CD14-positive monocyte (primary cell): Measurements from ENCODE around the gene CDH4. TPM values are rescaled to one million over a fixed set of nuclear protein-coding genes. Genes with fewer than 3 reads are reported as not detected.

Source experiments
- DNase-seq, 3 donors: peaks; one replicate each; pipeline ENCODE4 v3.0.0-alpha.2; 2011 to 2022
- H2AFZ ChIP-seq: 2 replicates; pipeline ENCODE4 v1.6.0; 2012; ENCODE audit warnings: mild to moderate bottlenecking, low read depth, low read length, inconsistent platforms; ENCODE audit not compliant: insufficient read depth, poor library complexity, severe bottlenecking
- H3K27ac ChIP-seq, 2 donors: 1 replicate in 1 of 2; 2 replicates in 1 of 2; pipeline ENCODE4 v1.5.1; 2012 to 2013; ENCODE audit warnings: low read length in 2 of 2, control low read depth in 1 of 2, inconsistent platforms in 1 of 2, low read depth in 1 of 2, mild to moderate bottlenecking in 1 of 2
- H3K27me3 ChIP-seq, 2 donors: one replicate each; pipeline versions ENCODE4 v1.6.0 to v1.6.1; 2011 to 2013; ENCODE audit warnings: low read length in 2 of 2; ENCODE audit not compliant: control insufficient read depth in 2 of 2, insufficient read depth in 2 of 2
- H3K36me3 ChIP-seq, 2 donors: replicated peaks in 1 of 2; 1 replicate in 1 of 2; 2 replicates in 1 of 2; pipeline versions ENCODE4 v1.5.1 to v1.6.1; 2012 to 2013; ENCODE audit warnings: low read length in 2 of 2, control low read depth in 1 of 2, inconsistent platforms in 1 of 2, mild to moderate bottlenecking in 1 of 2; ENCODE audit not compliant: insufficient read depth in 2 of 2, control insufficient read depth in 1 of 2
- H3K4me1 ChIP-seq, 2 donors: 1 replicate in 1 of 2; 2 replicates in 1 of 2; pipeline versions ENCODE4 v1.5.1 to v1.6.1; 2012 to 2013; ENCODE audit warnings: low read length in 2 of 2, control low read depth in 1 of 2, inconsistent platforms in 1 of 2, mild to moderate bottlenecking in 1 of 2, moderate library complexity in 1 of 2; ENCODE audit not compliant: insufficient read depth in 2 of 2, control insufficient read depth in 1 of 2
- H3K4me2 ChIP-seq: replicated peaks from 2 replicates; pipeline ENCODE3; 2012; ENCODE audit warnings: low read length, moderate library complexity, mild to moderate bottlenecking; ENCODE audit not compliant: poor library complexity, severe bottlenecking; ENCODE audit errors: extremely low read depth
- H3K4me3 ChIP-seq, 3 experiments: fragments of 200-600 bp in 1 of 3; sonication (generic) in 1 of 3; replicated peaks in 1 of 3; 1 replicate in 2 of 3; 2 replicates in 1 of 3; pipeline ENCODE4 v1.5.1; 2011 to 2013; ENCODE audit warnings: low read length in 3 of 3, mild to moderate bottlenecking in 3 of 3, control low read depth in 2 of 3, low read depth in 2 of 3, inconsistent platforms in 1 of 3, moderate library complexity in 1 of 3
- H3K79me2 ChIP-seq: 2 replicates; pipeline ENCODE4 v1.6.0; 2012; ENCODE audit warnings: mild to moderate bottlenecking, control low read depth, inconsistent platforms, low read length, moderate library complexity; ENCODE audit not compliant: insufficient read depth
- H3K9ac ChIP-seq: 2 replicates; pipeline ENCODE4 v1.6.0; 2017; ENCODE audit warnings: low read length, mild to moderate bottlenecking; ENCODE audit not compliant: insufficient read depth, poor library complexity, severe bottlenecking
- H3K9me3 ChIP-seq, 2 donors: replicated peaks in 1 of 2; 1 replicate in 1 of 2; 2 replicates in 1 of 2; pipeline versions ENCODE4 v1.5.1 to v1.6.1; 2012 to 2013; ENCODE audit warnings: low read length in 2 of 2, control low read depth in 1 of 2; ENCODE audit not compliant: control insufficient read depth in 1 of 2, insufficient read depth in 1 of 2
- H4K20me1 ChIP-seq: 2 replicates; pipeline ENCODE4 v1.6.0; 2012; ENCODE audit warnings: mild to moderate bottlenecking, low read length, control low read depth, moderate library complexity; ENCODE audit not compliant: insufficient read depth
- H3K27ac Mint-ChIP-seq, 7 donors: one replicate each; pipeline ENCODE4 v1.8.0; 2020; ENCODE audit warnings: mild to moderate bottlenecking in 7 of 7, mixed read lengths in 7 of 7, moderate library complexity in 6 of 7, inconsistent platforms in 2 of 7
- H3K27me3 Mint-ChIP-seq, 3 donors: one replicate each; pipeline ENCODE4 v1.8.0; 2021 to 2022; ENCODE audit warnings: low read depth in 3 of 3, mild to moderate bottlenecking in 3 of 3, mixed read lengths in 3 of 3, moderate library complexity in 3 of 3, inconsistent platforms in 1 of 3
- H3K36me3 Mint-ChIP-seq, 2 donors: one replicate each; pipeline ENCODE4 v1.8.0; 2020; ENCODE audit warnings: mixed read lengths in 2 of 2, inconsistent platforms in 1 of 2, mild to moderate bottlenecking in 1 of 2
- H3K4me1 Mint-ChIP-seq: one replicate; pipeline ENCODE4 v1.8.0; 2020; ENCODE audit warnings: mild to moderate bottlenecking, mixed read lengths
- H3K4me3 Mint-ChIP-seq, 2 donors: one replicate each; pipeline ENCODE4 v1.8.0; 2020; ENCODE audit warnings: mild to moderate bottlenecking in 2 of 2, mixed read lengths in 2 of 2, moderate library complexity in 1 of 2
- H3K9me3 Mint-ChIP-seq, 7 donors: one replicate each; pipeline ENCODE4 v1.8.0; 2020 to 2022; ENCODE audit warnings: mixed read lengths in 7 of 7, mild to moderate bottlenecking in 6 of 7, moderate library complexity in 6 of 7, inconsistent platforms in 2 of 7
- CTCF ChIP-seq: fragments of 200-600 bp; IDR thresholded peaks from one replicate; pipeline ENCODE4 v1.8.0; 2022; ENCODE audit warnings: antibody characterized with exemption, mild to moderate bottlenecking
- WGBS: methylation state at CpG from one replicate; pipeline ENCODE4 v1.1.5; 2013; ENCODE audit warnings: missing lambda C conversion rate; ENCODE audit not compliant: insufficient coverage; 5-methylcytosine and 5-hydroxymethylcytosine counted together
- intact Hi-C, 2 donors: fragments of 100-400 bp; cut with micrococcal nuclease; formaldehyde crosslinking; loops; one replicate each; pipeline versions ENCODE4 v1.15.0 to v1.15.1; 2023
- polyA plus RNA-seq, 3 donors: library from polyadenylated mRNA; depleted of rRNA in 1 of 3; unstranded in 2 of 3; stranded (reverse) in 1 of 3; fragments of 300-500 nt in 2 of 3; fragments of >200 nt in 1 of 3; fragmentation: Illumina TruSeq in 2 of 3; gene quantifications; 1 replicate in 2 of 3; 2 replicates in 1 of 3; pipeline ENCODE4 v1.2.3, GENCODE V29; 2012 to 2021

Gene CDH4
- polyA plus RNA-seq, 3 donors: not detected

DNA sequence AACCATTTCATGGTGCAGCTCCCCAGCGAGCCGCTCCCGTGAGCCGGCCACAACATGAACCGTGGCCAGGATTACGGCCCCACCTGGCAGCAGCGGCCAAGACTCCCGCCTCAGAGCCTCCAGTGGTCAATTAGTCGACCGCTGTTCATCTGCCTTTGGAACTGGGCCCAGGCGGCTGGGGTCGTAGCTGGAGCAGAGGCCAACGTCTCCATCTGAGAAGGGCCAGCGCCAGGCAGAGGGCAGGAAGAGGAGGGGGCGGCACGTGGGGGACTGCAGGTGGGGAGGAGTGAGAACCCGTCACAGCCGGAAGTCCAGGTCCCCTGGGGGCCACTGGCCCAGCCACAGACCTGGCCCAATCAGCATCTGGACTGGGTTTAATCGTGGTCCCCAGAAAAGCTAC, 629.4 kb downstream of the CDH4 start:
- no peak overlapping the region for H3K27ac Mint-ChIP-seq
- no peaks in the 10 kb centered on the region for H3K4me1 Mint-ChIP-seq
- Histone ChIP-seq H3K79me2 (no peaks in the 10 kb centered on the region), H3K27ac (no peak overlapping the region), H4K20me1 (no peaks in the 10 kb centered on the region), H2AFZ (no peak overlapping the region), H3K27me3 (no peaks in the 10 kb centered on the region), H3K4me2 (no peak overlapping the region), H3K4me3 (no peak overlapping the region), H3K9ac (no peak overlapping the region), H3K9me3 (peaks cover 0 to 73% of the 10 kb centered on the region in 2 donors), H3K4me1 (no peaks in the 10 kb centered on the region), H3K36me3 (no peaks in the 10 kb centered on the region)
- intact Hi-C loops: no loop called here
- H3K9me3 Mint-ChIP-seq: peaks cover 0 to 52% (median 23%) of the 10 kb centered on the region in 7 donors
- H3K36me3 Mint-ChIP-seq: no peaks in the 10 kb centered on the region
- peaks cover 7 to 9% (median 8%) of the 10 kb centered on the region in 3 donors for H3K27me3 Mint-ChIP-seq
- DNase-seq: no peak
- 90% methylated on average over 14 of the region's 19 CpGs for WGBS
- no peak overlapping the region for H3K4me3 Mint-ChIP-seq
- no peak for TF ChIP-seq CTCF

GRCh38 chr20:61881861-61882260, 629.8 kb downstream of the CDH4 start:
- 90% methylated on average over 13 of the region's 13 CpGs for whole genome bisulfite sequencing
- DNase-seq: no peak
- H3K27me3 ChIP-seq: no peaks in the 10 kb centered on the region

More at GRCh38 chr20:61881861-61882260, 629.8 kb downstream of the CDH4 start:
- peaks cover 0 to 68% of the 10 kb centered on the region in 2 donors for H3K9me3 ChIP-seq
- no peak overlapping the region for H3K9ac ChIP-seq
- H3K4me2 ChIP-seq: no peak overlapping the region
- no peaks in the 10 kb centered on the region for H3K4me1 Mint-ChIP-seq
- H3K36me3 ChIP-seq: no peaks in the 10 kb centered on the region
- H2AFZ ChIP-seq: no peak overlapping the region
- no peak for TF ChIP-seq CTCF
- H3K4me1 ChIP-seq: no peaks in the 10 kb centered on the region
- peak overlapping the region in 1 of 7 donors; percentile 57 for H3K27ac Mint-ChIP-seq
- H3K27me3 Mint-ChIP-seq: peaks cover 7 to 9% (median 8%) of the 10 kb centered on the region in 3 donors
- H3K4me3 ChIP-seq: no peak overlapping the region
- H3K9me3 Mint-ChIP-seq: peaks cover 0 to 51% (median 21%) of the 10 kb centered on the region in 7 donors
- no peak overlapping the region for H3K4me3 Mint-ChIP-seq
- no peak overlapping the region for H3K27ac ChIP-seq
- H3K79me2 ChIP-seq: no peaks in the 10 kb centered on the region
- intact Hi-C loops: no loop called here
- no peaks in the 10 kb centered on the region for H3K36me3 Mint-ChIP-seq
- no peaks in the 10 kb centered on the region for H4K20me1 ChIP-seq
